ENCODE results near the gene DYNC1H1.

The DYNC1H1 gene

GRCh38 chr14:101985957-101986356 lies 21.6 kb downstream of the DYNC1H1 start:
- TF ChIP-seq FOXP2 (optimal IDR thresholded peaks at IDR 0.05; ENCODE audit: control extremely low read depth, extremely low read length, insufficient read depth) = no peak
- TF ChIP-seq POLR2AphosphoS5 (IDR thresholded peaks at IDR 0.05; ENCODE audit: borderline replicate concordance, low read depth, low read length) = no peak
- no peak for TF ChIP-seq EZH2 (IDR thresholded peaks at IDR 0.05)
- Histone ChIP-seq H3K4me3 (no peak overlapping the region), H3K9me3 (ENCODE audit: low read depth, low read length) (no peaks in the 10 kb centered on the region), H3K36me3 (ENCODE audit: insufficient read depth, low read length) (peaks cover 89% of the 10 kb centered on the region), H3K27ac (no peak overlapping the region), H3K9ac (ENCODE audit: insufficient read length) (no peak overlapping the region)
- no peak for DNase-seq (ENCODE audit: low read depth, low spot score)

GRCh38 chr14:101986953-101987352 lies 22.6 kb downstream of the DYNC1H1 start:
- Histone ChIP-seq H3K36me3 (ENCODE audit: insufficient read depth, low read length) (peaks cover 89% of the 10 kb centered on the region), H3K9ac (ENCODE audit: insufficient read length) (no peak overlapping the region), H3K27ac (no peak overlapping the region), H3K4me3 (no peak overlapping the region), H3K9me3 (ENCODE audit: low read depth, low read length) (no peaks in the 10 kb centered on the region)
- no peak for TF ChIP-seq FOXP2 (optimal IDR thresholded peaks at IDR 0.05; ENCODE audit: control extremely low read depth, extremely low read length, insufficient read depth)
- no peak for TF ChIP-seq POLR2AphosphoS5 (IDR thresholded peaks at IDR 0.05; ENCODE audit: borderline replicate concordance, low read depth, low read length)
- no peak for TF ChIP-seq EZH2 (IDR thresholded peaks at IDR 0.05)
- no peak for DNase-seq (ENCODE audit: low read depth, low spot score)

GRCh38 chr14:101988377-101988776 lies 24.0 kb downstream of the DYNC1H1 start:
- Histone ChIP-seq H3K9me3 (ENCODE audit: low read depth, low read length) (no peaks in the 10 kb centered on the region), H3K36me3 (ENCODE audit: insufficient read depth, low read length) (peaks cover 90% of the 10 kb centered on the region), H3K4me3 (no peak overlapping the region), H3K9ac (ENCODE audit: insufficient read length) (no peak overlapping the region), H3K27ac (no peak overlapping the region)
- DNase-seq (ENCODE audit: low read depth, low spot score) = no peak
- TF ChIP-seq EZH2 (IDR thresholded peaks at IDR 0.05) = no peak
- no peak for TF ChIP-seq FOXP2 (optimal IDR thresholded peaks at IDR 0.05; ENCODE audit: control extremely low read depth, extremely low read length, insufficient read depth)
- no peak for TF ChIP-seq POLR2AphosphoS5 (IDR thresholded peaks at IDR 0.05; ENCODE audit: borderline replicate concordance, low read depth, low read length)

- Histone ChIP-seq H3K9me3 (ENCODE audit: low read depth, low read length) (no peaks in the 10 kb centered on the region), H3K36me3 (ENCODE audit: insufficient read depth, low read length) (peaks cover 96% of the 10 kb centered on the region), H3K9ac (ENCODE audit: insufficient read length) (no peak overlapping the region), H3K27ac (no peak overlapping the region), H3K4me3 (no peak overlapping the region)
- TF ChIP-seq FOXP2 (optimal IDR thresholded peaks at IDR 0.05; ENCODE audit: control extremely low read depth, extremely low read length, insufficient read depth) = no peak
- DNase-seq (ENCODE audit: low read depth, low spot score) = no peak
Observed at GRCh38 chr14:101991352-101991751, 27.0 kb downstream of the DYNC1H1 start.

- no peaks in the 10 kb centered on the region for H3K9me3 ChIP-seq (ENCODE audit: low read depth, low read length)
- H3K27ac ChIP-seq = no peak overlapping the region
Observed at GRCh38 chr14:101992708-101993107, 28.3 kb downstream of the DYNC1H1 start.

GRCh38 chr14:101997429-101998336 lies 33.3 kb downstream of the DYNC1H1 start:
- H3K27ac ChIP-seq = no peak overlapping the region
- peaks cover 95% of the 10 kb centered on the region for H3K36me3 ChIP-seq (ENCODE audit: insufficient read depth, low read length)
- no peak overlapping the region for H3K9ac ChIP-seq (ENCODE audit: insufficient read length)
- no peak for DNase-seq (ENCODE audit: low read depth, low spot score)
- TF ChIP-seq FOXP2 (optimal IDR thresholded peaks at IDR 0.05; ENCODE audit: control extremely low read depth, extremely low read length, insufficient read depth) (no peak), POLR2AphosphoS5 (IDR thresholded peaks at IDR 0.05; ENCODE audit: borderline replicate concordance, low read depth, low read length) (no peak), EZH2 (IDR thresholded peaks at IDR 0.05) (no peak)
- H3K4me3 ChIP-seq = no peak overlapping the region
- no peaks in the 10 kb centered on the region for H3K9me3 ChIP-seq (ENCODE audit: low read depth, low read length)

More at GRCh38 chr14:101992708-101993107, 28.3 kb downstream of the DYNC1H1 start:
- TF ChIP-seq EZH2 (IDR thresholded peaks at IDR 0.05) (no peak), POLR2AphosphoS5 (IDR thresholded peaks at IDR 0.05; ENCODE audit: borderline replicate concordance, low read depth, low read length) (no peak), FOXP2 (optimal IDR thresholded peaks at IDR 0.05; ENCODE audit: control extremely low read depth, extremely low read length, insufficient read depth) (no peak)
- Histone ChIP-seq H3K36me3 (ENCODE audit: insufficient read depth, low read length) (peaks cover 96% of the 10 kb centered on the region), H3K9ac (ENCODE audit: insufficient read length) (no peak overlapping the region), H3K4me3 (no peak overlapping the region)
- no peak for DNase-seq (ENCODE audit: low read depth, low spot score)

GRCh38 chr14:102000902-102001301 lies 36.5 kb downstream of the DYNC1H1 start:
- H3K36me3 ChIP-seq (ENCODE audit: insufficient read depth, low read length) = peaks cover 94% of the 10 kb centered on the region
- TF ChIP-seq EZH2 (IDR thresholded peaks at IDR 0.05) (no peak), POLR2AphosphoS5 (IDR thresholded peaks at IDR 0.05; ENCODE audit: borderline replicate concordance, low read depth, low read length) (no peak), FOXP2 (optimal IDR thresholded peaks at IDR 0.05; ENCODE audit: control extremely low read depth, extremely low read length, insufficient read depth) (no peak)
- no peak overlapping the region for H3K27ac ChIP-seq

GRCh38 chr14:102005336-102005735 lies 41.0 kb downstream of the DYNC1H1 start:
- Histone ChIP-seq H3K9me3 (ENCODE audit: low read depth, low read length) (no peaks in the 10 kb centered on the region), H3K27ac (no peak overlapping the region), H3K4me3 (no peak overlapping the region), H3K36me3 (ENCODE audit: insufficient read depth, low read length) (peaks cover 97% of the 10 kb centered on the region), H3K9ac (ENCODE audit: insufficient read length) (no peak overlapping the region)
- TF ChIP-seq POLR2AphosphoS5 (IDR thresholded peaks at IDR 0.05; ENCODE audit: borderline replicate concordance, low read depth, low read length) (no peak), EZH2 (IDR thresholded peaks at IDR 0.05) (no peak), FOXP2 (optimal IDR thresholded peaks at IDR 0.05; ENCODE audit: control extremely low read depth, extremely low read length, insufficient read depth) (no peak)
- DNase-seq (ENCODE audit: low read depth, low spot score) = no peak

More at GRCh38 chr14:102000902-102001301, 36.5 kb downstream of the DYNC1H1 start:
- H3K9ac ChIP-seq (ENCODE audit: insufficient read length) = no peak overlapping the region
- H3K9me3 ChIP-seq (ENCODE audit: low read depth, low read length) = no peaks in the 10 kb centered on the region
- DNase-seq (ENCODE audit: low read depth, low spot score) = no peak
- H3K4me3 ChIP-seq = no peak overlapping the region

Measured in SK-N-MC (cell line).